Liver (tissue), 9 donors: ENCODE data around the gene AKT3. TPM values are rescaled to one million over a fixed set of nuclear protein-coding genes. Genes with fewer than 3 reads are reported as not detected.

Experiments
- DNase-seq: peaks from one replicate; pipeline ENCODE4 v3.0.0-alpha.2; 2017; ENCODE audit warnings: low spot score
- H3K27ac ChIP-seq, 2 donors: one replicate each; pipeline ENCODE4 v1.7.0; 2013; ENCODE audit warnings: inconsistent platforms in 2 of 2, low read length in 2 of 2, control low read depth in 1 of 2, low read depth in 1 of 2, mild to moderate bottlenecking in 1 of 2
- H3K27me3 ChIP-seq, 4 donors: one replicate each; pipeline versions ENCODE4 v1.6.1 to v1.7.0; 2013; ENCODE audit warnings: low read length in 3 of 4, inconsistent platforms in 1 of 4, mild to moderate bottlenecking in 1 of 4, moderate library complexity in 1 of 4; ENCODE audit not compliant: control insufficient read depth in 4 of 4, insufficient read depth in 4 of 4
- H3K36me3 ChIP-seq, 4 donors: one replicate each; pipeline versions ENCODE4 v1.6.1 to v1.7.0; 2013; ENCODE audit warnings: low read length in 3 of 4, mild to moderate bottlenecking in 3 of 4, low read depth in 1 of 4, moderate library complexity in 1 of 4; ENCODE audit not compliant: control insufficient read depth in 4 of 4, insufficient read depth in 3 of 4
- H3K4me1 ChIP-seq, 4 donors: one replicate each; pipeline versions ENCODE4 v1.6.1 to v1.7.0; 2013; ENCODE audit warnings: low read length in 3 of 4, mild to moderate bottlenecking in 3 of 4, moderate library complexity in 1 of 4; ENCODE audit not compliant: control insufficient read depth in 4 of 4, insufficient read depth in 4 of 4
- H3K4me3 ChIP-seq, 3 donors: one replicate each; pipeline versions ENCODE4 v1.6.1 to v1.7.0; 2013; ENCODE audit warnings: low read length in 3 of 3, control low read depth in 1 of 3, low read depth in 1 of 3, mild to moderate bottlenecking in 1 of 3
- H3K9ac ChIP-seq, 2 donors: one replicate each; pipeline ENCODE4 v1.7.0; 2013; ENCODE audit warnings: low read length in 2 of 2, mild to moderate bottlenecking in 2 of 2, moderate library complexity in 2 of 2, control low read depth in 1 of 2, low read depth in 1 of 2
- H3K9me3 ChIP-seq, 4 donors: one replicate each; pipeline versions ENCODE4 v1.6.1 to v1.7.0; 2013; ENCODE audit warnings: low read length in 3 of 4; ENCODE audit not compliant: control insufficient read depth in 4 of 4
- FOXA1 ChIP-seq: IDR thresholded peaks from 2 replicates; pipeline ENCODE4 v1.6.1; 2016; ENCODE audit warnings: antibody characterized with exemption
- FOXA2 ChIP-seq: IDR thresholded peaks from 2 replicates; pipeline ENCODE4 v1.6.1; 2016; ENCODE audit warnings: antibody characterized with exemption
- GABPA ChIP-seq, 2 donors: IDR thresholded peaks in 1 of 2; conservative IDR thresholded peaks in 1 of 2; 2 replicates each; pipeline ENCODE4 v1.6.1; 2016; ENCODE audit warnings: antibody characterized with exemption in 2 of 2, mild to moderate bottlenecking in 1 of 2, moderate library complexity in 1 of 2
- HNF4A ChIP-seq, 2 donors: conservative IDR thresholded peaks; 2 replicates each; pipeline ENCODE4 v1.6.1; 2016; ENCODE audit warnings: antibody characterized with exemption in 2 of 2, mild to moderate bottlenecking in 2 of 2
- HNF4G ChIP-seq: IDR thresholded peaks from 2 replicates; pipeline ENCODE4 v1.6.1; 2016; ENCODE audit warnings: antibody characterized with exemption
- JUND ChIP-seq, 2 donors: IDR thresholded peaks; 2 replicates each; pipeline ENCODE4 v1.6.1; 2016; ENCODE audit warnings: antibody characterized with exemption in 2 of 2
- RAD21 ChIP-seq, 2 donors: IDR thresholded peaks; 2 replicates each; pipeline ENCODE4 v1.6.1; 2016; ENCODE audit warnings: antibody characterized with exemption in 2 of 2, mild to moderate bottlenecking in 2 of 2
- RXRA ChIP-seq, 2 donors: IDR thresholded peaks; 2 replicates each; pipeline ENCODE4 v1.6.1; 2017 to 2018; ENCODE audit warnings: antibody characterized with exemption in 2 of 2, mild to moderate bottlenecking in 1 of 2
- SP1 ChIP-seq: IDR thresholded peaks from 2 replicates; pipeline ENCODE4 v1.6.1; 2018; ENCODE audit warnings: antibody characterized with exemption, mild to moderate bottlenecking
- TAF1 ChIP-seq: conservative IDR thresholded peaks from 2 replicates; pipeline ENCODE4 v1.6.1; 2016; ENCODE audit warnings: antibody characterized with exemption, mild to moderate bottlenecking
- YY1 ChIP-seq: IDR thresholded peaks from 2 replicates; pipeline ENCODE4 v1.6.1; 2016; ENCODE audit warnings: antibody characterized with exemption, mild to moderate bottlenecking
- WGBS: extraction: QIAGEN DNeasy Blood & Tissue Kit; methylation state at CpG from one replicate; pipeline ENCODE4 v1.1.7; 2013; 5-methylcytosine and 5-hydroxymethylcytosine counted together
- polyA plus RNA-seq, 2 donors: library from polyadenylated mRNA; stranded (reverse) in 1 of 2; unstranded in 1 of 2; fragments of 200-250 nt in 1 of 2; fragments of >200 nt in 1 of 2; fragmentation: Nextera tagmentation in 1 of 2; extraction: Ambion mirVana in 1 of 2; gene quantifications; one replicate each; pipeline versions ENCODE4 v1.2.1 to v1.2.3, GENCODE V29; 2013 to 2015
- total RNA-seq, 2 donors: library from RNA; depleted of rRNA; stranded (reverse); fragments of >200 nt; gene quantifications; one replicate each; pipeline ENCODE4 v1.2.3, GENCODE V29; 2014
- TF ChIP-seq, protein P1 (sequence below): IDR thresholded peaks from 2 replicates; pipeline ENCODE4 v1.6.1; 2016; ENCODE audit warnings: antibody characterized with exemption
- TF ChIP-seq, protein P2 (sequence below): IDR thresholded peaks from 2 replicates; pipeline ENCODE4 v1.6.1; 2016; ENCODE audit warnings: antibody characterized with exemption
- TF ChIP-seq, protein P3 (sequence below): fragments of 150-350 bp; IDR thresholded peaks from 2 replicates; pipeline ENCODE4 v1.5.1; 2017; ENCODE audit warnings: improper control_type of control experiment, low read depth, low read length; ENCODE audit not compliant: missing input control
- donor health status: healthy.
- donor health status: healthy.
- donor health status: healthy.
- donor health status: healthy.
- donor health status: healthy.

Gene AKT3
- total and polyA plus RNA-seq, 4 donors = 1.7 to 7.6 (median 2.8) TPM

DNA sequence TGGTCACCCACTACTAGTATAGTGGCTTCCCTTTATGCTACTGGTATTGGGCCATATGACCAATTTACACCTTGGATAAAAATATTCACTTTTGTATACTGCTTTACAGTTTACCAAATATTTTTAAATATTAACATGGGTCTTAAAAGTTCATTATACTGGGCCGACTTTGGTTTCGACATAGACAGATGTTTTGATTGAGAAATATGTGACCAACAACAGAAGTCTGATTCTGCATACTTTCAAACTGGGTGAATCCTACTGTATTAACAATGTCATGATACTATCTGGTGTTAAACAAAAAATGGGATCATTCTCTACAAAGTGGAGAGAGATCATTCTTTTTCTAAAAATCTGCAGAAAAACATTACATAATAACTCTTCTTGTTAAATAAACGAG is 134.8 kb downstream of the AKT3 start:
- Histone ChIP-seq H3K27me3 (no peaks in the 10 kb centered on the region), H3K9me3 (no peaks in the 10 kb centered on the region), H3K27ac (peak overlapping the region; percentile 10 to 35), H3K4me3 (no peak overlapping the region), H3K9ac (no peak overlapping the region), H3K36me3 (no peaks in the 10 kb centered on the region), H3K4me1 (peaks cover 2 to 23% (median 9%) of the 10 kb centered on the region in 4 donors)
- 25% methylated on average over 3 of the region's 3 CpGs for WGBS
- TF ChIP-seq FOXA1 (no peak), GABPA (IDR thresholded peaks at IDR 0.05 in 1 of 2, conservative IDR thresholded peaks at IDR 0.05 in 1 of 2) (no peak), YY1 (peak; percentile 31), HNF4A (conservative IDR thresholded peaks at IDR 0.05) (peak; percentile 27 to 31), RXRA (IDR thresholded peaks at IDR 0.05) (peak; percentile 62 to 73), SP1 (peak; percentile 23), RAD21 (IDR thresholded peaks at IDR 0.05) (peak in 1 of 2 donors; percentile 38)
- TF ChIP-seq, protein P1, sequence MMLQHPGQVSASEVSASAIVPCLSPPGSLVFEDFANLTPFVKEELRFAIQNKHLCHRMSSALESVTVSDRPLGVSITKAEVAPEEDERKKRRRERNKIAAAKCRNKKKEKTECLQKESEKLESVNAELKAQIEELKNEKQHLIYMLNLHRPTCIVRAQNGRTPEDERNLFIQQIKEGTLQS = no peak
- DNase-seq = no peak

DNA sequence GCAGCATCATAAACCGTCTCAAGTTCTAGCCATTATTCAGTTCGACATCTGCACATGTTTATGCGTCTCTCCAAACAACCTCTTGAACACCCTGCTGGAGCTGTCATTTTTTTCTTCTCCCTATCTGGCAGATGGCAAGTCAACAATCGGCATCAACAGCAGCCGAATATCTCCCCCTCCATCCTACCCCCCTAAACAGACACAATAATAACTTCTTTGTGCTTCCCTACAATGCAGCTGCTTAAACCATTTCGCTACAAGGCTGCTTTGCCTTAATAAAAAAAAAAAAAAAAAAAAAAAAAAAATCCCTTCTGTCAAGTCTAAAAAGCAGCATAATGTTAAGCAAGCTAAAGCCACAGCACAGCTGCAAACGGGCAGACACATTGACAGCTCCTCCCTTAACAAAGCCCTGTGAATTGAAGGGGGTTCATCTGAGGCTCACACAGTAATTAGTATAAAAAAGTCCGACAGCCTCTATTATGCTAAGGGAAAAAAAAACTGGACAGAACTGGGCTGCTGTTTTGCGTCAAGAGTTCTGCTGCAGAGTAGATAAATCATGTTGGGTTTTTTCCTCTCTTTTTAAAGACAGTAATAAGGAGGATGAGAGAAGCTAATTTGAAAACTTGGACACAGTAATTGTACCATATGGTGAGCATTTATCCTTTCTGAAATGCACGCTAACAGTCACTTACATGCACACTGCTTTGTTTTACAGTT is 136.4 kb downstream of the AKT3 start:
- Histone ChIP-seq H3K27me3 (no peaks in the 10 kb centered on the region), H3K4me3 (peak overlapping the region in 1 of 3 donors; percentile 20), H3K9ac (no peak overlapping the region), H3K9me3 (no peaks in the 10 kb centered on the region), H3K27ac (peak overlapping the region in 1 of 2 donors; percentile 39), H3K4me1 (peaks cover 2 to 23% (median 9%) of the 10 kb centered on the region in 4 donors), H3K36me3 (no peaks in the 10 kb centered on the region)
- TF ChIP-seq RXRA (IDR thresholded peaks at IDR 0.05) (peak; percentile 24 to 27), JUND (IDR thresholded peaks at IDR 0.05) (peak in 1 of 2 donors; percentile 16), FOXA1 (no peak)
- 71% methylated on average over 10 of the region's 10 CpGs for WGBS
- no peak for DNase-seq

DNA sequence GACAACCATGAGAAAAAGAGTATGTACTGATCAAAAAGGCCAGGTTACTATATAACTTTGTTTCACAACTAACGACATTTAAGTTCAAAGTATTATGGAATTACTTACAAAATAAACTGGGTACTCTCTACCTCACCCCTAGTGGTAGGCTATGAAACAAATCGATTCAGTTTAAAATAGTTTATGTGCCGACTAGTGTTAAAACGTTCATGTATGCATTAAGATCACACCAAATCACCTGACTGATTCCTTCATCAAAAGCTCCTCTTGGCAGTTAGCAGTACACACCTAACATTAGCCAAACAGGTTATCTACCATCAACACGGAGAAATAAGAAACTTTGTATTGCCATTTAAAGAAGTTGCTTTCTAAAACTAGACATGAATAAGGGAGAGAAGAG is 137.1 kb downstream of the AKT3 start:
- Histone ChIP-seq H3K4me3 (peak overlapping the region in 1 of 3 donors; percentile 20), H3K27ac (peak overlapping the region in 1 of 2 donors; percentile 39), H3K4me1 (peaks cover 2 to 23% (median 9%) of the 10 kb centered on the region in 4 donors), H3K9ac (no peak overlapping the region), H3K27me3 (no peaks in the 10 kb centered on the region), H3K36me3 (no peaks in the 10 kb centered on the region), H3K9me3 (no peaks in the 10 kb centered on the region)
- WGBS = 35% methylated on average over 5 of the region's 5 CpGs
- TF ChIP-seq, protein P2, sequence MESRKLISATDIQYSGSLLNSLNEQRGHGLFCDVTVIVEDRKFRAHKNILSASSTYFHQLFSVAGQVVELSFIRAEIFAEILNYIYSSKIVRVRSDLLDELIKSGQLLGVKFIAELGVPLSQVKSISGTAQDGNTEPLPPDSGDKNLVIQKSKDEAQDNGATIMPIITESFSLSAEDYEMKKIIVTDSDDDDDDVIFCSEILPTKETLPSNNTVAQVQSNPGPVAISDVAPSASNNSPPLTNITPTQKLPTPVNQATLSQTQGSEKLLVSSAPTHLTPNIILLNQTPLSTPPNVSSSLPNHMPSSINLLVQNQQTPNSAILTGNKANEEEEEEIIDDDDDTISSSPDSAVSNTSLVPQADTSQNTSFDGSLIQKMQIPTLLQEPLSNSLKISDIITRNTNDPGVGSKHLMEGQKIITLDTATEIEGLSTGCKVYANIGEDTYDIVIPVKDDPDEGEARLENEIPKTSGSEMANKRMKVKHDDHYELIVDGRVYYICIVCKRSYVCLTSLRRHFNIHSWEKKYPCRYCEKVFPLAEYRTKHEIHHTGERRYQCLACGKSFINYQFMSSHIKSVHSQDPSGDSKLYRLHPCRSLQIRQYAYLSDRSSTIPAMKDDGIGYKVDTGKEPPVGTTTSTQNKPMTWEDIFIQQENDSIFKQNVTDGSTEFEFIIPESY = no peak
- peak; percentile 36 to 51 for TF ChIP-seq HNF4A (conservative IDR thresholded peaks at IDR 0.05)
- no peak for TF ChIP-seq FOXA1
- TF ChIP-seq, protein P1 = no peak
- TF ChIP-seq GABPA (IDR thresholded peaks at IDR 0.05 in 1 of 2, conservative IDR thresholded peaks at IDR 0.05 in 1 of 2) = no peak
- TF ChIP-seq, protein P3, sequence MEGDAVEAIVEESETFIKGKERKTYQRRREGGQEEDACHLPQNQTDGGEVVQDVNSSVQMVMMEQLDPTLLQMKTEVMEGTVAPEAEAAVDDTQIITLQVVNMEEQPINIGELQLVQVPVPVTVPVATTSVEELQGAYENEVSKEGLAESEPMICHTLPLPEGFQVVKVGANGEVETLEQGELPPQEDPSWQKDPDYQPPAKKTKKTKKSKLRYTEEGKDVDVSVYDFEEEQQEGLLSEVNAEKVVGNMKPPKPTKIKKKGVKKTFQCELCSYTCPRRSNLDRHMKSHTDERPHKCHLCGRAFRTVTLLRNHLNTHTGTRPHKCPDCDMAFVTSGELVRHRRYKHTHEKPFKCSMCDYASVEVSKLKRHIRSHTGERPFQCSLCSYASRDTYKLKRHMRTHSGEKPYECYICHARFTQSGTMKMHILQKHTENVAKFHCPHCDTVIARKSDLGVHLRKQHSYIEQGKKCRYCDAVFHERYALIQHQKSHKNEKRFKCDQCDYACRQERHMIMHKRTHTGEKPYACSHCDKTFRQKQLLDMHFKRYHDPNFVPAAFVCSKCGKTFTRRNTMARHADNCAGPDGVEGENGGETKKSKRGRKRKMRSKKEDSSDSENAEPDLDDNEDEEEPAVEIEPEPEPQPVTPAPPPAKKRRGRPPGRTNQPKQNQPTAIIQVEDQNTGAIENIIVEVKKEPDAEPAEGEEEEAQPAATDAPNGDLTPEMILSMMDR = peak; percentile 34
- no peak for TF ChIP-seq SP1
- no peak for TF ChIP-seq FOXA2
- no peak for TF ChIP-seq HNF4G
- TF ChIP-seq YY1 = peak; percentile 7
- no peak for TF ChIP-seq TAF1
- TF ChIP-seq RXRA (IDR thresholded peaks at IDR 0.05) = peak in 1 of 2 donors; percentile 31
- peak in 1 of 2 donors; percentile 22 for TF ChIP-seq JUND (IDR thresholded peaks at IDR 0.05)
- TF ChIP-seq RAD21 (IDR thresholded peaks at IDR 0.05) = peak; percentile 37 to 54
- DNase-seq = no peak
